Upper lobe of right lung (tissue), 1 donor: ENCODE data around the gene FOLR1. TPM values are rescaled to one million over a fixed set of nuclear protein-coding genes. Genes with fewer than 3 reads are reported as not detected.

ENCODE experiments used
- ATAC-seq: fragments of 200-7000 bp; cut with Tn5 transposase; one replicate; pipeline ENCODE4 v1.9.1; 2020; ENCODE audit warnings: mild to moderate bottlenecking, moderate library complexity
- DNase-seq: peaks from one replicate; pipeline ENCODE4 v3.0.0-alpha.2; 2020
- H3K27ac ChIP-seq: fragments of 200-600 bp; one replicate; pipeline ENCODE4 v1.8.0; 2022
- H3K27me3 ChIP-seq: fragments of 200-600 bp; one replicate; pipeline ENCODE4 v1.8.0; 2022; ENCODE audit warnings: mild to moderate bottlenecking
- H3K36me3 ChIP-seq: fragments of 200-600 bp; one replicate; pipeline ENCODE4 v1.8.0; 2022
- H3K4me1 ChIP-seq: fragments of 200-600 bp; one replicate; pipeline ENCODE4 v1.8.0; 2022
- H3K4me3 ChIP-seq: fragments of 200-600 bp; one replicate; pipeline ENCODE4 v1.8.0; 2022; ENCODE audit warnings: mild to moderate bottlenecking
- H3K9me3 ChIP-seq: fragments of 200-600 bp; one replicate; pipeline ENCODE4 v1.8.0; 2022
- CTCF ChIP-seq: fragments of 200-600 bp; IDR thresholded peaks from one replicate; pipeline ENCODE4 v1.8.0; 2022; ENCODE audit warnings: antibody characterized with exemption
- intact Hi-C: fragments of 100-400 bp; cut with DNase I; formaldehyde crosslinking; loops from one replicate; pipeline ENCODE4 v1.11.0; 2022
- total RNA-seq: library from RNA; stranded (reverse); fragmentation: NEBNext Ultra II Directional; extraction: Animal tissue kit (Norgen Biotek cat#: 25700); gene quantifications from one replicate; pipeline ENCODE4 v1.2.1, GENCODE V29; 2021
- donor health status: DM: no; HTN: yes; CAD: no; lungs with severe emphysema.

FOLR1 gene
- total RNA-seq, 1 donor from 2014 or later, result 163 TPM

GRCh38 chr11:72230764-72231365 is 38.9 kb downstream of the FOLR1 start:
- H3K9me3 ChIP-seq, result no peaks in the 10 kb centered on the region
- H3K4me3 ChIP-seq, result no peak overlapping the region
- H3K4me1 ChIP-seq, result peaks cover 4% of the 10 kb centered on the region
- peaks cover 77% of the 10 kb centered on the region for H3K36me3 ChIP-seq
- TF ChIP-seq CTCF, result no peak
- H3K27ac ChIP-seq, result no peak overlapping the region
- no peaks in the 10 kb centered on the region for H3K27me3 ChIP-seq
- peak; percentile 55 for DNase-seq
- intact Hi-C loops, result no loop called here
- no peak for ATAC-seq

DNA sequence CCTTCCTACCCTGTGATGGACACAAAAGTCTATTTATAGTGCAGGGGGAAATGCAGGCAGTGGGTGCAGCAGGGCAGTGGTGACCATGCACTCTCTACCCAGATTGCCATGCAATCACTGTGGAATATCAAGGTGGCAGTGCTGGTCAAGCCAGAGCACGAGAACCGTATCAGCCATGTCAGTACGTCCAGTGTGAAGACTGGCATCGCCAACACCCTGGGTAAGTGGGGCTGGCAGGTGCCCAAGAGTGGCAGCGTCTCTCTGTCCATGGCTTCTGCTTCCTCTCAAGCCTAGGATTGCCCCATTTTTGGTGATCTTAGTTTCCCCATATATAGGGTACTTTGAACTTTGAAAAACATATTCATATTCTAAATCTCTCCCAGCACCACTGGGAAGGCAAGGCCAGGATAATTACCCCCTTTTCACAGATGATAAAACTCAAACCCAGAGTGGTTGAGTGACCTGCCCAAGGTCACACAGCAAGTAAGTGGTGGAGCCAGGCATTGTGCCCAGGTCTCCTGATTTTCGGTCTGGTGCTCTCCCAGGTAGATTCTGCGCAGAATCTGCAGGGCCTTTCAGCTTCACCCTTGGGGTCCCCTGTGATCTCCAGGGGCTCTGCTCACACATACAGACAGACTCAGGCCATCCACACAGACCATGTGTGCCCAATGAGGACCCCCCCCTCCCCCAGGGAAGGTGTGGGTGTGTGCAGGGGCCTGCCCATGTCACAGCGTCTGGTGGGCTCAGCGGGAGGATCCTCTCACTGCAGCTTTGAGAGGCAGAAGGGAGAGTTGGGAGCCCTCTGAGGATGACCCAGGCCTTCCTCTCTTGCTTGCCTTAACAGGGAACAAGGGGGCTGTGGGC is 39.7 kb downstream of the FOLR1 start:
- DNase-seq (peak; percentile 41), ATAC-seq (no peak)

GRCh38 chr11:72232260-72233055 is 40.5 kb downstream of the FOLR1 start:
- H3K4me1 ChIP-seq, result no peaks in the 10 kb centered on the region
- no peak overlapping the region for H3K27ac ChIP-seq
- no peaks in the 10 kb centered on the region for H3K27me3 ChIP-seq
- DNase-seq (peak; percentile 46), ATAC-seq (no peak)
- no peaks in the 10 kb centered on the region for H3K9me3 ChIP-seq
- peaks cover 88% of the 10 kb centered on the region for H3K36me3 ChIP-seq
- intact Hi-C loops, result no loop called here
- TF ChIP-seq CTCF, result no peak
- no peak overlapping the region for H3K4me3 ChIP-seq

More for the DNA sequence above, 39.7 kb downstream of the FOLR1 start:
- intact Hi-C loops, result no loop called here
- no peak for TF ChIP-seq CTCF
- no peaks in the 10 kb centered on the region for H3K9me3 ChIP-seq
- no peaks in the 10 kb centered on the region for H3K27me3 ChIP-seq
- no peak overlapping the region for H3K4me3 ChIP-seq
- peaks cover 83% of the 10 kb centered on the region for H3K36me3 ChIP-seq
- no peaks in the 10 kb centered on the region for H3K4me1 ChIP-seq
- no peak overlapping the region for H3K27ac ChIP-seq

DNA sequence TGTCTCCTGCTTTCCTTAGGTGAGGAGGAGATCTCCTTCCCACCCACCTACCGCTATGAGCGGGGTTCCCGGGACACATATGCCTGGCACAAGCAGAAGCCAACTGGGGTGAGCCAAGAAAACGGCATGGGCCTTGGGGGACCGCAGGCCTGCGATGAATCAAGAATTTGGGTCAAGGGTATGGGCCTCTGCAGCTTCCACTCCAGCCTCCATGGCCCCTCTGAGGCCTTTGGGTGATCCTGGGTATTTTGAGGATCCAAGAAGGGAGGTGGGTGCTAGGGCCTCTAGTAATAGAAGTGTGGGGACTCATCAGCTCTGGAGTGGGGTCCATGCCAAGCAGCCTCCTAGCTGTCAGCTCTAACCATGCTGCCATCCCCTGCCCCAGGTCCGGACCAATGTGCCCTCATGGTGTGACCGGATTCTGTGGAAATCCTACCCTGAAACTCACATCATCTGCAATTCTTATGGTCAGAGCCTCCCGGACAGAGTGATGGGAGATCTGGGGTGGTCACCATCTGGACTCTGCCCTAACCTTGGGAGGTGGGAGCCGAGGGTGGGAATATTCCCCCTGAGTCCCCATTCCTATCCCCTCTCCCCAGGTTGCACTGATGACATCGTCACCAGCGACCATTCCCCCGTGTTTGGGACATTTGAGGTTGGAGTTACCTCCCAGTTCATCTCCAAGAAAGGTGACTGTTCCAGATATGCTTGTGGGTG is 41.3 kb downstream of the FOLR1 start:
- H3K4me1 ChIP-seq, result peaks cover 6% of the 10 kb centered on the region
- ATAC-seq, result no peak
- no peak for TF ChIP-seq CTCF
- H3K9me3 ChIP-seq, result no peaks in the 10 kb centered on the region
- peaks cover 91% of the 10 kb centered on the region for H3K36me3 ChIP-seq
- no peak overlapping the region for H3K4me3 ChIP-seq
- no peaks in the 10 kb centered on the region for H3K27me3 ChIP-seq
- intact Hi-C loops, result no loop called here
- H3K27ac ChIP-seq, result no peak overlapping the region
- DNase-seq, result peak; percentile 47

DNA sequence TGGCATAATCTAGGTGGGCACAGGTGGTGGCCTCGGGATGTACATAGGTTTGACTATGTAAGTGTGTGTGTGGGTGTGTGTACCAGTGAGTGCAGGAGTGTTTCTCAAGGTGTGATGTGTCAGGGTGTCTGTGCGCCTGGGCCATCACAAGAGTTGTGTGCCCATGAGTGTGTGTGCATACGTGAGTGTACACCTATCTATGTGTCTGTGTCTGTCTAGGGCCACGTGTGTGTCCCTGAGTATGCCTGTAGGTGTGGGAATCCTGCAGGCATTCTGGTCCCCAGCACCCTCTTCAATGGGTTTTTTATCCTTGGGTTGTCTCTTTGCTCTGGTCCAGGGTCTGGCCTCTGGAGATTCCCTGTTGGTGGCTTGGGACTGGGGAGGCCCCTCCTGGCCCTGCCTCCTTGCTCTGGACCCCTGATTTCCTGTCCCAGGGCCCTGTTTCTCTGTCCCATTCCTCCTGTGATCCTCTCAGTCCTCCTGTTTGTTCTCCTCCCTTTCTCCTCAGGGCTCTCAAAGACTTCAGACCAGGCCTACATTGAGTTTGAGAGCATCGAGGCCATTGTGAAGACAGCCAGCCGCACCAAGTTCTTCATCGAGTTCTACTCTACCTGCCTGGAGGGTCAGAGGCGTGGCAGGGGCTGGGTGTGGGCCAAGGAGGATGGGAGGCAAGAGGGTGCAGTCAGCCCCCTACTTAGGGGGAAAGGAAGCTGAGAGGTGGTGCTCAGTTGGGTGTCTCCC is 42.0 kb downstream of the FOLR1 start:
- DNase-seq (peak; percentile 29), ATAC-seq (no peak)
- Histone ChIP-seq H3K4me1 (peaks cover 8% of the 10 kb centered on the region), H3K9me3 (no peaks in the 10 kb centered on the region), H3K36me3 (peaks cover 84% of the 10 kb centered on the region), H3K27ac (no peak overlapping the region), H3K27me3 (no peaks in the 10 kb centered on the region), H3K4me3 (no peak overlapping the region)
- TF ChIP-seq CTCF, result no peak
- intact Hi-C loops, result no loop called here
